GM12878 (cell line): ENCODE results near the gene RFC3. TPM values are rescaled to one million over a fixed set of nuclear protein-coding genes. Genes with fewer than 3 reads are reported as not detected.

ENCODE experiments used
- ATAC-seq: fragments of 200-7000 bp; cut with Tn5 transposase; 3 replicates; pipeline ENCODE4 v1.9.1; 2020; ENCODE audit warnings: mild to moderate bottlenecking, moderate library complexity
- BruUV-seq: library from RNA; stranded (reverse); fragments of 400-500 nt; replicated peaks from 2 replicates; lab custom pipeline; 2021; lab: Mats Ljungman, UMichigan
- CTCF ChIA-PET: fragments of 300-600 bp; sonication (Branson Sonifier 250); formaldehyde crosslinking; extraction: SDS; loops from one replicate; lab custom pipeline; 2021; ENCODE audit warnings: inconsistent platforms; lab: Yijun Ruan, JAX
- POLR2A ChIA-PET: fragments of 350-600 bp; formaldehyde crosslinking; extraction: SDS; loops from one replicate; lab custom pipeline; 2021; ENCODE audit warnings: inconsistent platforms; lab: Charles Lee
- RAD21 ChIA-PET: fragments of 300-600 bp; sonication (Branson Sonifier 250); formaldehyde crosslinking; loops from one replicate; lab custom pipeline; 2023; ENCODE audit warnings: antibody characterized with exemption; ENCODE audit not compliant: unreplicated experiment; lab: Charles Lee
- SMC1A ChIA-PET: fragments of 300-600 bp; sonication (Branson Sonifier 250); formaldehyde crosslinking; loops from one replicate; lab custom pipeline; 2023; ENCODE audit not compliant: unreplicated experiment, uncharacterized antibody; lab: Charles Lee
- DNase-seq: peaks from one replicate; pipeline ENCODE4 v3.0.0-alpha.2; 2011; ENCODE audit warnings: low read depth, low spot score
- FAIRE-seq: peaks from 3 replicates; lab custom pipeline; 2011; peaks lifted over from hg19 to GRCh38; lab: Jason Lieb, UNC
- H2AFZ ChIP-seq: 2 replicates; pipeline ENCODE4 v1.6.0; 2011; ENCODE audit warnings: low read depth, low read length, control low read depth; ENCODE audit not compliant: control insufficient read depth
- H3K27ac ChIP-seq: 2 replicates; pipeline ENCODE4 v1.5.1; 2011; ENCODE audit warnings: control low read depth; ENCODE audit not compliant: control insufficient read depth, insufficient read depth
- H3K27me3 ChIP-seq, 2 experiments: replicated peaks in 1 of 2; 2 replicates each; pipeline versions ENCODE4 v1.6.0 to v1.6.1; 2011; ENCODE audit warnings: low read length in 1 of 2; ENCODE audit not compliant: control insufficient read depth in 2 of 2, insufficient read depth in 2 of 2
- H3K36me3 ChIP-seq, 2 experiments: 2 replicates each; pipeline ENCODE4 v1.5.1; 2011; ENCODE audit warnings: low read length in 1 of 2; ENCODE audit not compliant: control insufficient read depth in 2 of 2, insufficient read depth in 2 of 2
- H3K4me1 ChIP-seq: 2 replicates; pipeline ENCODE4 v1.6.1; 2011; ENCODE audit warnings: mild to moderate bottlenecking, low read length, moderate library complexity, mixed read lengths; ENCODE audit not compliant: control insufficient read depth, insufficient read depth
- H3K4me2 ChIP-seq: 2 replicates; pipeline ENCODE4 v1.6.0; 2011; ENCODE audit warnings: control low read depth; ENCODE audit not compliant: control insufficient read depth, insufficient read depth
- H3K4me3 ChIP-seq: fragments of 200-600 bp; sonication (generic); 2 replicates; pipeline ENCODE4 v1.5.1; 2016
- H3K79me2 ChIP-seq: 2 replicates; pipeline ENCODE4 v1.6.0; 2011; ENCODE audit warnings: low read length; ENCODE audit not compliant: control insufficient read depth, insufficient read depth
- H3K9ac ChIP-seq: 2 replicates; pipeline ENCODE4 v1.8.0; 2011; ENCODE audit warnings: low read length, control low read depth, mixed read lengths; ENCODE audit not compliant: control insufficient read depth, insufficient read depth
- H3K9me3 ChIP-seq: replicated peaks from 3 replicates; pipeline ENCODE4 v1.5.1; 2011; ENCODE audit warnings: mild to moderate bottlenecking, low read length; ENCODE audit not compliant: control insufficient read depth, insufficient read depth
- H4K20me1 ChIP-seq: 2 replicates; pipeline ENCODE4 v1.6.0; 2011; ENCODE audit not compliant: control insufficient read depth, insufficient read depth
- BRCA1 ChIP-seq: IDR thresholded peaks from 2 replicates; pipeline ENCODE4 v1.6.1; 2011; ENCODE audit warnings: low read depth, low read length, improper control_type of control experiment
- E2F8 ChIP-seq: fragments of 450-650 bp; IDR thresholded peaks from 2 replicates; pipeline ENCODE4 v1.6.1; 2018; ENCODE audit warnings: mild to moderate bottlenecking, low read depth, moderate library complexity; ENCODE audit not compliant: partially characterized antibody
- POU2F2 ChIP-seq: IDR thresholded peaks from 3 replicates; pipeline ENCODE4 v1.6.1; 2011; ENCODE audit warnings: low read depth, mild to moderate bottlenecking, low read length, borderline replicate concordance
- RB1 ChIP-seq: fragments of 450-650 bp; formaldehyde crosslinking; IDR thresholded peaks from 2 replicates; pipeline ENCODE4 v1.6.1; 2017; ENCODE audit warnings: mild to moderate bottlenecking, borderline replicate concordance
- SREBF1 ChIP-seq: IDR thresholded peaks from 2 replicates; pipeline ENCODE4 v1.6.1; 2012; ENCODE audit warnings: mild to moderate bottlenecking, low read length
- TARDBP ChIP-seq: IDR thresholded peaks from 2 replicates; pipeline ENCODE4 v1.6.1; 2016; ENCODE audit warnings: borderline replicate concordance
- USF2 ChIP-seq: IDR thresholded peaks from 2 replicates; pipeline ENCODE4 v1.6.1; 2011; ENCODE audit warnings: low read depth, low read length, improper control_type of control experiment, borderline replicate concordance
- ZZZ3 ChIP-seq: IDR thresholded peaks from 2 replicates; pipeline ENCODE4 v1.6.1; 2011; ENCODE audit warnings: low read depth; ENCODE audit not compliant: control insufficient read depth, insufficient read length
- WGBS: methylation state at CpG from one replicate; pipeline ENCODE4 v1.1.6; 2016; ENCODE audit warnings: low lambda C conversion rate; ENCODE audit not compliant: insufficient replicate concordance, insufficient coverage; ENCODE audit errors: missing lambda C conversion rate; 5-methylcytosine and 5-hydroxymethylcytosine counted together
- in situ Hi-C: fragments of 300-500 bp; cut with MboI; formaldehyde crosslinking; loops from 9 replicates; pipeline ENCODE4 v1.14.3; 2018; ENCODE audit warnings: mixed read lengths
- intact Hi-C: fragments of 100-400 bp; cut with micrococcal nuclease; formaldehyde crosslinking; loops from one replicate; pipeline ENCODE4 v1.14.2; 2022; ENCODE audit not compliant: unreplicated experiment
- polyA plus RNA-seq, 11 experiments: library from polyadenylated mRNA; depleted of rRNA in 4 of 11; unstranded in 6 of 11; stranded (reverse) in 5 of 11; fragments of >200 nt; fragmentation: Nextera tagmentation in 4 of 11; fragmentation: Illumina TruSeq in 1 of 11; extraction: Ambion mirVana in 4 of 11; extraction: Trizol in 1 of 11; gene quantifications; 1 replicate in 1 of 11; 2 replicates in 10 of 11; pipeline versions ENCODE4 v1.2.1 to v1.2.3, GENCODE V29; 2011 to 2016; ENCODE audit warnings: inconsistent platforms in 2 of 11, missing spikeins in 2 of 11, low read depth in 1 of 11
- total RNA-seq, 4 experiments: library from RNA; depleted of rRNA in 3 of 4; stranded (reverse); fragments of >200 nt in 3 of 4; fragmentation: Illumina TruSeq in 1 of 4; extraction: Trizol in 1 of 4; gene quantifications; 2 replicates each; pipeline versions ENCODE4 v1.2.1 to v1.2.3, GENCODE V29; 2013 to 2021

The RFC3 gene
- total and polyA plus RNA-seq, 10 of the 15 experiments (the other 5 are each of a cell fraction or from before 2014, with no cell fraction given) = 57.6 to 98.9 (median 81.3) TPM

GRCh38 chr13:33776239-33776881 is 41.6 kb upstream of the RFC3 start (continued):
- no peak for TF ChIP-seq E2F8
- no peak for TF ChIP-seq ZZZ3
- no peak for TF ChIP-seq TARDBP
- TF ChIP-seq POU2F2 = no peak
- TF ChIP-seq RB1 = no peak
- no peak for TF ChIP-seq BRCA1
- no peak for TF ChIP-seq USF2

GRCh38 chr13:33782631-33783030 is 35.3 kb upstream of the RFC3 start:
- FAIRE-seq = no peak
- ChIA-PET SMC1A (interaction anchor here (0.6 kb wide), 1 partner anchor 34 kb away, joined by 3 read pairs; no protein-coding TSS in a partner anchor), RAD21 (no interaction called here), POLR2A (no interaction called here), CTCF (interaction anchor here (1.3 kb wide), 1 partner anchor 9 kb away, joined by 3 read pairs; no protein-coding TSS in a partner anchor)
- in situ Hi-C loops = no loop called here
- intact Hi-C loops = no loop called here
- Histone ChIP-seq H3K4me2 (no peak overlapping the region), H2AFZ (no peak overlapping the region), H3K4me1 (peaks cover 6% of the 10 kb centered on the region; the same call in 1 of the 2 replicates), H3K27me3 (no peaks in the 10 kb centered on the region), H3K9ac (no peak overlapping the region), H3K79me2 (no peaks in the 10 kb centered on the region), H3K27ac (no peak overlapping the region), H3K36me3 (no peaks in the 10 kb centered on the region), H4K20me1 (no peaks in the 10 kb centered on the region), H3K4me3 (no peak overlapping the region), H3K9me3 (no peaks in the 10 kb centered on the region; the same call in 2 of the 3 replicates)
- WGBS = 88% methylated on average over 4 of the region's 4 CpGs
- BruUV-seq = no TSS peak
- TF ChIP-seq E2F8 (no peak), SREBF1 (no peak)
- DNase-seq = no peak
- ATAC-seq = no peak
